ENCODE measurements around the gene TTLL10. TPM values are rescaled to one million over a fixed set of nuclear protein-coding genes. Genes with fewer than 3 reads are reported as not detected.

The TTLL10 gene
- total and polyA plus RNA-seq, 2 experiments from 2014 or later = 0.45 TPM; not detected in 1

GRCh38 chr1:1179346-1179982 lies 5.8 kb downstream of the TTLL10 start (continued):
- TF ChIP-seq ETS1 (IDR thresholded peaks at IDR 0.05) (no peak), EZH2 (IDR thresholded peaks at IDR 0.05; ENCODE audit: low read depth, unreplicated experiment) (no peak), CTCF (conservative IDR thresholded peaks at IDR 0.05; ENCODE audit: low read depth in 2 of 2) (no peak), EZH2phosphoT487 (IDR thresholded peaks at IDR 0.05; ENCODE audit: unreplicated experiment) (no peak)

- Mint-ChIP-seq H3K9me3 (no peaks in the 10 kb centered on the region; the same call in 2 of the 3 replicates), H3K4me3 (no peak overlapping the region), H3K36me3 (ENCODE audit: low read depth) (no peaks in the 10 kb centered on the region), H3K4me1 (peaks cover 15% of the 10 kb centered on the region), H3K27ac (no peak overlapping the region), H3K27me3 (ENCODE audit: insufficient read depth, low read depth, poor library complexity) (peaks cover 8% of the 10 kb centered on the region)
- ATAC-seq (peak; percentile 9), DNase-seq (ENCODE audit: low spot score) (peak; percentile 48)
- H3K27ac ChIP-seq (ENCODE audit: low read depth) = no peak overlapping the region
- peaks cover 8% of the 10 kb centered on the region; the same call in 1 of the 2 replicates for H3K4me1 ChIP-seq (ENCODE audit: insufficient read depth)
- H3K79me2 ChIP-seq (replicated peaks; ENCODE audit: insufficient read depth) = no peaks in the 10 kb centered on the region
- no peaks in the 10 kb centered on the region for H3K27me3 ChIP-seq (ENCODE audit: insufficient read depth)
- no peak overlapping the region for H3K4me3 ChIP-seq
- H2AFZ ChIP-seq = no peak overlapping the region
- H3F3A ChIP-seq (replicated peaks; ENCODE audit: low read depth) = no peaks in the 10 kb centered on the region
- H3K9me2 ChIP-seq (ENCODE audit: insufficient read depth) = no peaks in the 10 kb centered on the region
- no peaks in the 10 kb centered on the region for H4K20me1 ChIP-seq (replicated peaks; ENCODE audit: insufficient read depth)
- H3K36me3 ChIP-seq (ENCODE audit: insufficient read depth) = no peaks in the 10 kb centered on the region
- H3K4me2 ChIP-seq = no peak overlapping the region
- TF ChIP-seq EZH2phosphoT487 (IDR thresholded peaks at IDR 0.05; ENCODE audit: unreplicated experiment) = no peak
- TF ChIP-seq ETS1 (IDR thresholded peaks at IDR 0.05) = no peak
- no peak for TF ChIP-seq CREB1 (CRISPR knock-in tag; IDR thresholded peaks at IDR 0.05; ENCODE audit: low read depth)
- TF ChIP-seq EZH2 (IDR thresholded peaks at IDR 0.05; ENCODE audit: low read depth, unreplicated experiment) = no peak
- TF ChIP-seq STAT1 (IDR thresholded peaks at IDR 0.05; ENCODE audit: unreplicated experiment) = no peak
- no peak for TF ChIP-seq ZNF114 (CRISPR knock-in tag; IDR thresholded peaks at IDR 0.05)
- no peak for TF ChIP-seq POLR2AphosphoS5 (IDR thresholded peaks at IDR 0.05; ENCODE audit: low read depth)
- no peak for TF ChIP-seq REST (IDR thresholded peaks at IDR 0.05; ENCODE audit: unreplicated experiment)
These were observed 6.5 kb downstream of the TTLL10 start for GRCh38 chr1:1179983-1180861.

Data from GM23338 (cell line).